GM18507 (cell line): ENCODE data around the gene SLC7A5.
"Not testable (repeated sequence)": the region's sequence is repeated elsewhere in the genome, so short reads cannot be mapped to it uniquely, and the experiment has no call there.

ENCODE experiments used
- DNase-seq: peaks from one replicate; pipeline ENCODE4 v3.0.0; 2011; ENCODE audit warnings: low read depth; ENCODE audit not compliant: insufficient read length; ENCODE audit errors: extremely low spot score
- FAIRE-seq: peaks from 2 replicates; lab custom pipeline; 2011; peaks lifted over from hg19 to GRCh38; lab: Jason Lieb, UNC

The SLC7A5 gene

DNA sequence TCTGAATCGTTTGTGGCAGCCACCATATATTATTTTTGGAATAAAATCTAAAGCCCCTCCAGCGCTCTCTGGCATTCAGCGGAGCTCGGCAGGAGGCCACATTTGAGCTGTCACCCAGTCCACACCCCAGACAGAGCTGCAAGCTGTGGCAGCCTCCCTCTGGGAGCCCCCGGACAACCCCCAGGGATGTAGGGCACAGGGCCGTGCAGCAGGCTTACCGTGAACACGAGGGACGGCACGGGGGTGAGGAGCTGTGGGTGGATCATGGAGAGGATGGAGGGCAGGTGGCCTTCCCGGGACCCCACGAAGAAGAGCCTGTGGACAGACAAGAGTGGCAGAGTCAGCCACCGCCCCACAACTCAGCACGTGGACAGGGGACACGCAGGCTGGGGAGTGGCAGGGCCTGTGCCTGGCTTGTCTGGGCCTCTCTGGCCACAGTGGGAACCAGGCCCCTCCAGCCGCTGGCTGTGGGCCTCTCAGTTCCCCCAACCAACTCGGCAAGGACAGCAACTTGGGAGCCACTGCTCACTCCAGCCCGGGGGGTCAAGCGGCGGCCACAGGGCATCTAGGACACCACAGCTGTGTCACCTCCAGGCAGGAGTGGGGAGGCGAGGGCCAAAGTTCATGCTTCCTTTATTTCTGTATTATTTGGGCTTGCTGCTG lies 31.5 kb downstream of the SLC7A5 start:
- FAIRE-seq: no peak
- no peak for DNase-seq

GRCh38 chr16:87836844-87837581 lies 32.3 kb downstream of the SLC7A5 start:
- DNase-seq: no peak
- no peak for FAIRE-seq

GRCh38 chr16:87836346-87836843 lies 32.9 kb downstream of the SLC7A5 start:
- FAIRE-seq (no peak), DNase-seq (no peak)

DNA sequence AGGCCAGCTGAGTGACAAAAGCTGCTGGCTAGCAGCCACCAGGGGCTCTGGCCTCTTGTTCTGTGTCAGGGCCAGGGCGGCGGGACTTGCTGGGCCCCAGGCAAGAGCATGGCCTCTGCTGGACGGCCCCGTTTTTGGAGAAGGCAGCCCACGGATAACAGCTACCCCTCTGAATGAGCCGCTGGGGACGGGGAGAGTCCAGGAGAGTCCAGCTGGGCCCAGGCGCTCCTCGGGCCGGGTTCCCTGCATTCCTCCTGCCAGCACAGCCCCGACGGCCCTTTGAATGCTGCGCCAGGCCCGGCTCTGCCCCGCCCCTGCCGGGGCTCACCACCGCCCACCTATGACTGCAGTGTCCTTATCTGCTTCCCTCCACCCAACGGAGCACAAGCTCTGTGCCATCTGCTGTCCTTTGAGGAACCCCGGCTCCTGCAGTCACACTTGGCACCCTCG lies 33.4 kb downstream of the SLC7A5 start:
- no peak for DNase-seq
- FAIRE-seq: no peak

- no peak for FAIRE-seq
- DNase-seq: no peak
Observed at GRCh38 chr16:87834668-87835473, 34.4 kb downstream of the SLC7A5 start.

GRCh38 chr16:87834005-87834667 lies 35.2 kb downstream of the SLC7A5 start:
- FAIRE-seq (no peak), DNase-seq (no peak)

DNA sequence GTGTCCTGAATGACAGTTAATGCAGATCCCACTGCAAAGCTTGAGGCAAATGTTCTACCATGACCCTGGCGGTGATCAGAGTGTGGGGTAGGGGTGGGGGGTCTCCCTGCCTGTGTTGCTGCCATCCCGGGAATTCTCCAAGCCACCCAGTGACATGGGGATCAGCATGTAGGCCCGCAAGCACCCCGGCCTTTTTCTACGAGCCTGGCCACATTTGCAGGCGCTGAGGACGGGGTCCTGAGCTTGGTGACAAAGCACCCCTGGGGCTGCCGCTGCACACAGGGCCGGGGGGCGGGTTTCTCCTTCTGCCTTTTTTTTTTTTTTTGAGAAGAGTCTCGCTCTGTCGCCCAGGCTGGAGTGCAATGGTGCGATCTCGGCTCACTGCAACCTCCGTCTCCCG lies 35.8 kb downstream of the SLC7A5 start:
- DNase-seq (no peak), FAIRE-seq (no peak)

DNA sequence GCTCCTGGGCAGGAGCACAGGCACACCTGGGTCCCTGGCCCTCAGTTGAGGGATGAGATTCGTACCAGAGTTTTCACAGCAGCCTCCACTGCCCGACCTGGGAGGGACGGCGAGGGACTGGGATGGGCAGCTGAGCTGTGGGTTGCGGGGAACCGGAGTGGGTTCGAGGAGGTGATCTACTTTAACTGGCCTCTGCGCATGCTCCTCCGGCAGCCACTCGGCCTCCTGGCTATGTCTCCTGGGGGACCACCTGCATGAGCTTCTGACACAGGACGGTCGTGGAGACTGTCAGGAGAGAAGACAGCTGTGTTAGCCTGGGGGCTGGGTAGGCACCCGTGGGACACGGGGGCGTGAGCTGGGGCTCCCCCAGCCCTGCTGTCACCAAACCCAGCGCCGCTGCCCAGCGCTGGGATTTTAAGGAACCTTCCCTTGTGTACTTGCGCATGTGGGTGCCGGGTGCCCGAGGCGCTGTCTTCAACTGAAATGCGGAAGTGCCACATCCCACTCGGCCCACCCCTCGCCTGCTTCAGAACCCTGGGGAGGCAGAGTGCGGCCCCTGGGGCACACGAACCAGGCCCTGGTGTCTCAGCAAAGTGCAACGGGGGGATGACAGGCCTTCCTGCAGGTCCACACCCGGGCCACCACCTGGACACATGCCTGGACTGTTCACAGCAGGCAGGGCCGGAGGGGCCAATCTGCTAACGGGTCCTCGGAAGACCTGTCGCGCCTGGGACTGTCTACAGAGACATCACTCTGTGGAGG lies 36.4 kb downstream of the SLC7A5 start:
- FAIRE-seq (no peak), DNase-seq (no peak)

GRCh38 chr16:87832137-87832527 lies 37.2 kb downstream of the SLC7A5 start:
- FAIRE-seq (no peak), DNase-seq (no peak)

- FAIRE-seq (no peak), DNase-seq (no peak)
Observed at GRCh38 chr16:87831421-87832136, 37.7 kb downstream of the SLC7A5 start.

DNA sequence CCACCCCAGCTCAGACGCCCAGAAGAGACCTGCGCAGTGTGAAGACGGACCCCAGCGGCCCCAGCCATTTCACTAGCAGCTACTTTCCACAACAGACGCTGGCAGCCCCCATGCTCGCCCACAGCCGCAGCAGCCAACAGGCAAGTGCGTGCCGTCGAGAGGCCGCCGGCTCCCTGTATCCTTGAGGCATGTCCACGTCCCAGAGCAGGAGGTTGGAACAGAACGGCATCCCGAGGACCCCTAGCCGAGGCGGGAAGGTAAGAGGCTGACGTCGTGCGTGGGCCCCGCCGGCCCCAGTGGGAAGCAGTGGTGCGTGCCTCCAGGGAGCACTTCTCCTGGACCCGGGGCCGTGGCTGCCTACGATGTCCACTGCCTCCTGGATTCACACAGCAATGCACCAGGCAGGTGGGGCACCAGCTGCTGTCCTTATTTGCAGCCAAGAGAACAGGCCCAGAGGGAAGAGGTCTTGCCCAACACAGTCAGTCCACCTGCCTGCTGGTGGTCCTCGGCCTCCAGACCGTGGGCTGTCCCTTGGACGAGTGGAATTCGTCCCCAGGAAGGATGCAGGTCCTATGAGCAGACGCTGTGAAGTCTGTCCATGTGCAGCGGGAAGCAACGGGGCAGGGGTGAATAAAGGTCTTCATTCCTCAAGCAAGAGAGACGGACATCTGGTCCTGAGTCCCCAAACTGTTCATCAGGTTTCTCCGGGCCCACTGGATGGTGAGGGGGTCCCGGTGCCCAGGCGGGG lies 38.5 kb downstream of the SLC7A5 start:
- DNase-seq (no peak), FAIRE-seq (no peak)

DNA sequence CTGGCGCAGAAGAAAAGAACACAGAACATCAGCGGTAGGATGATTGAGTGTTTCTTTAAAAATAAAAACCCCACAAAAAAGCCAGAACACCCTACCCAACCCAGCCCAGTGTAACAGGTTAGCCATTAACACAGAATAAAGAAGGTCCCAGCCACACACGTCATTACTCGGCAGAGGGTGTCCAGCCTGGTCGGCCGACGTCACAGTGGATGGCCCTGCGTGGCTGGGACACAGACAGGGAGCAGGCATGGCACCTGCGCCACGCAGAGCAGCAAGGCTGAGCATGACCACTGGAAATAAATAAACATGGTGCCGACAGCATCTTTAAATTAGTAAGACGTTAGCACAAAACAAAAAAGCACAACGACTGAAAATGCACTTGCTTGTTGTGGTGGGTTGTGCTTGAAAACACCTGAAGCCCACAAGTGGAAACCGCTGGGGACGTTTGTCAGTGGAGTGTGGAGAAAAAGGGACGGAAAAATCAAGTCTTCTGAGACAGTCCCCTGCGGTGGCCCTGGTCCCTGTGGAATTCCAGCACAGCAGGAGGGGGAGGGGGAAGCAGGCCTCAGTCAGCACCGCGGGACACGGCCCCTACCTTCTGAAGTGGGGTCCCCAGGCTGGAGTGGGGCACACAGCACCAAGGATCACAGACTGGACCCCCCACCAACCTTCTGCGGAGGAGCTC lies 39.2 kb downstream of the SLC7A5 start:
- DNase-seq (no peak), FAIRE-seq (no peak)

GRCh38 chr16:87829622-87829980 lies 39.7 kb downstream of the SLC7A5 start:
- DNase-seq (no peak), FAIRE-seq (no peak)

- FAIRE-seq (no peak), DNase-seq (no peak)
Observed at GRCh38 chr16:87828907-87829621, 40.2 kb downstream of the SLC7A5 start.

GRCh38 chr16:87828071-87828906 lies 41.0 kb downstream of the SLC7A5 start:
- no peak for FAIRE-seq

GRCh38 chr16:87827588-87827915 lies 41.8 kb downstream of the SLC7A5 start:
- DNase-seq, FAIRE-seq: not testable (repeated sequence)

More at GRCh38 chr16:87828071-87828906, 41.0 kb downstream of the SLC7A5 start:
- no peak for DNase-seq
